Fibroblast of mammary gland (primary cell): ENCODE measurements around the gene P2RY1.

Experiments
- DNase-seq: peaks from one replicate; pipeline ENCODE4 v3.0.0-alpha.2; 2010; ENCODE audit warnings: low read depth
- H3K4me3 ChIP-seq: 2 replicates; pipeline ENCODE4 v1.5.1; 2011; ENCODE audit warnings: low read depth, mild to moderate bottlenecking, low read length, moderate library complexity; ENCODE audit not compliant: control insufficient read depth
- TF ChIP-seq, protein P1 (sequence below): conservative IDR thresholded peaks from 2 replicates; pipeline ENCODE4 v1.5.1; 2011; ENCODE audit warnings: low read depth, low read length, inconsistent platforms; ENCODE audit not compliant: control insufficient read depth, insufficient read depth

Gene P2RY1

DNA sequence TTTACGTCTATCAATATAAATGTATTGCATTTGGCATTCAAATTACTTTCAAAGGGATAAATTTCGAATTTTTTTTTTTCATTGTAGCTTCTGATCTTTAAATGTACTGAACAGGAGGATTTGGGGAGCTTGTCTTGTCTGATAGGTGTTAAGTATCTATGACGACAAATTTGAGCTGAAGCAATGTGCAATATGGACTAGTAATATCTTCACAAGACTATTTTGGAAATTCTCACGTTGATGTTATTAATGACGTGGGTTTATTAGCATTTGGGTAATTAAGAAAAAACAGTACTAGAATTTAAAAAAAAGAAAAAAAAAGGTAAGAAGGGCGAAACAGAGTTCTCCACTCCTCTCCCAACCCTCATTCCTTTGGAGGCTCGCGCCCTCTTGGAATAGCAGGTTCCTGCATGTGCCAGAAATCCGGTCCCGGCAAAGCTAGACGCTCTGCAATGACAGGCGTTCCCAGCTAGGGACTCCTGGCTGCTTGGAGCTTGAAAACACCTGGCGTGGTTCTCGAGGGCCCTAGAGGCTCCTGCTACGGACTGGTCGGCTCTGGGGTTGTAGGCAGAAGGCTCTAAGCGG is 648 bp upstream of the P2RY1 start:
- H3K4me3 ChIP-seq: peak overlapping the region; percentile 58
- TF ChIP-seq, protein P1, sequence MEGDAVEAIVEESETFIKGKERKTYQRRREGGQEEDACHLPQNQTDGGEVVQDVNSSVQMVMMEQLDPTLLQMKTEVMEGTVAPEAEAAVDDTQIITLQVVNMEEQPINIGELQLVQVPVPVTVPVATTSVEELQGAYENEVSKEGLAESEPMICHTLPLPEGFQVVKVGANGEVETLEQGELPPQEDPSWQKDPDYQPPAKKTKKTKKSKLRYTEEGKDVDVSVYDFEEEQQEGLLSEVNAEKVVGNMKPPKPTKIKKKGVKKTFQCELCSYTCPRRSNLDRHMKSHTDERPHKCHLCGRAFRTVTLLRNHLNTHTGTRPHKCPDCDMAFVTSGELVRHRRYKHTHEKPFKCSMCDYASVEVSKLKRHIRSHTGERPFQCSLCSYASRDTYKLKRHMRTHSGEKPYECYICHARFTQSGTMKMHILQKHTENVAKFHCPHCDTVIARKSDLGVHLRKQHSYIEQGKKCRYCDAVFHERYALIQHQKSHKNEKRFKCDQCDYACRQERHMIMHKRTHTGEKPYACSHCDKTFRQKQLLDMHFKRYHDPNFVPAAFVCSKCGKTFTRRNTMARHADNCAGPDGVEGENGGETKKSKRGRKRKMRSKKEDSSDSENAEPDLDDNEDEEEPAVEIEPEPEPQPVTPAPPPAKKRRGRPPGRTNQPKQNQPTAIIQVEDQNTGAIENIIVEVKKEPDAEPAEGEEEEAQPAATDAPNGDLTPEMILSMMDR: no peak
- DNase-seq: no peak

DNA sequence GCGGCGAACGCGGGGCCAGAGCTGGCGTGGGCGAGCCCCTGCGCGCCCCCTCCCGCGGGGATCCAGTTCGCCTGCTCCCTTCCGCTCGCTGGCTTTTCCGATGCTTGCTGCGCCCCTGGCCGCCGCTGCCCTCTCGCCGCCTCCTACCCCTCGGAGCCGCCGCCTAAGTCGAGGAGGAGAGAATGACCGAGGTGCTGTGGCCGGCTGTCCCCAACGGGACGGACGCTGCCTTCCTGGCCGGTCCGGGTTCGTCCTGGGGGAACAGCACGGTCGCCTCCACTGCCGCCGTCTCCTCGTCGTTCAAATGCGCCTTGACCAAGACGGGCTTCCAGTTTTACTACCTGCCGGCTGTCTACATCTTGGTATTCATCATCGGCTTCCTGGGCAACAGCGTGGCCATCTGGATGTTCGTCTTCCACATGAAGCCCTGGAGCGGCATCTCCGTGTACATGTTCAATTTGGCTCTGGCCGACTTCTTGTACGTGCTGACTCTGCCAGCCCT is 721 bp downstream of the P2RY1 start:
- H3K4me3 ChIP-seq: peak overlapping the region; percentile 58
- DNase-seq: peak; percentile 10
- TF ChIP-seq, protein P1: no peak

DNA sequence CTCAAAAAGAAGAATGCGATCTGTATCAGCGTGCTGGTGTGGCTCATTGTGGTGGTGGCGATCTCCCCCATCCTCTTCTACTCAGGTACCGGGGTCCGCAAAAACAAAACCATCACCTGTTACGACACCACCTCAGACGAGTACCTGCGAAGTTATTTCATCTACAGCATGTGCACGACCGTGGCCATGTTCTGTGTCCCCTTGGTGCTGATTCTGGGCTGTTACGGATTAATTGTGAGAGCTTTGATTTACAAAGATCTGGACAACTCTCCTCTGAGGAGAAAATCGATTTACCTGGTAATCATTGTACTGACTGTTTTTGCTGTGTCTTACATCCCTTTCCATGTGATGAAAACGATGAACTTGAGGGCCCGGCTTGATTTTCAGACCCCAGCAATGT is 1.3 kb downstream of the P2RY1 start:
- TF ChIP-seq, protein P1: no peak
- no peak overlapping the region for H3K4me3 ChIP-seq
- DNase-seq: no peak

DNA sequence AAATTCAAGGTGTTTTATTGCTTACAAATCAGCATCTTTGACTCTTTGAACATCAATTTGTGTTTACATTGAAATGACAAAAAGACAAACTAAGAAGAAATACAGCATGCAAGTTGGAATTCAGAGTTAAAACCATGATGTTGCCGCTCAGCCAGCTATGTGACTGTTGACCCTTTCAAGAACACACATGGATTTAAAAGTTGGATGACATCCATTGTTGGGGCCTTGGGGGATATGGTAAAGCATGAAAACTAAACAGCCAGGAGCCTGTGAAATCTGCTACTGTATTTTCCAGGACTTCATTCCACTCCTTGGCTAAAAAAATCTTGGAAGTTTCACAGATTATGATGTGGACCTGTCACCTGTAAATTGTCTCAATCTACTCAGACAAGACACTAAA is 4.6 kb downstream of the P2RY1 start:
- no peak for DNase-seq
- no peak overlapping the region for H3K4me3 ChIP-seq

DNA sequence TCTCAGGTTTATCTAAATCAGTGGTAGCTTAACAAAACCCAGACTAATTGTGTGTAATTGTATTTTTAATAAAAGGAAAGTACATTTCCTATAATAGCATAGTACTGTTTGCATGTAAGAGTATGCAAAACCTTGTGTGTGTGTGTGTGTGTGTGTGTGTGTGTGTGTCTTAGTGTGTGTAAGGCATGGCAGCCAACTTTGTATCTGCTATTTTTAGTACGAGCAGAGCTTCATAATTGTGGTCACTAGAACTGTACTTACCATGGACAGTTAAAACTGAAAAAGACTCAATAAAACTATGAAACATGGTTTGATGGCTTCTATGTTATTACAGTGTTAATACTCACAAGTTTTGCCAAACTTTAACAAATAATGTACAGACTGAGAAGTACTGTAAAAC is 6.2 kb downstream of the P2RY1 start:
- no peak for DNase-seq
- TF ChIP-seq, protein P1: no peak
- H3K4me3 ChIP-seq: no peak overlapping the region

More for the DNA sequence above, 4.6 kb downstream of the P2RY1 start:
- TF ChIP-seq, protein P1: no peak

DNA sequence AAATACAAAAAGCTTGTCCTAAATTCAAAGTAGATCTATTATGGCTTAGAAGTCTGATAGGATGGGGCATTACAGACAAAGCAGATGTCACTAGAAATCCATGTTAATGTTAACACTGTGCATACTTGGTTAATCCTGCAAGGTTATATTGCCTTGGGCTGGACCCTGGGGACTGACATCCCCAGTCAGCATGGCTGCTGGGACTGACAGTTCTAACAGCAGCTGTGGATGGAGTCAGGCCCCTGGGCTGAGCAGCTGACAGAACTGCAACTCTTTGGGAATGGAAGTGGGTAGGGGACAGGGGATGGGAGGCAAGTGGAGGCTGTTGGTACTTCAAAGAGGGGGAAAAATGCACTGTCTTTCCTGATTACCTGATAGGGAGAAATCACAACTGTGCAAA is 7.5 kb downstream of the P2RY1 start:
- TF ChIP-seq, protein P1: no peak
- DNase-seq: no peak
- H3K4me3 ChIP-seq: no peak overlapping the region
